Midbrain (tissue), 1 donor: ENCODE results near the gene RFWD3.
"Not testable (repeated sequence)": the region's sequence is repeated elsewhere in the genome, so short reads cannot be mapped to it uniquely, and the experiment has no call there.

Experiments used
- DNase-seq: peaks from one replicate; lab custom pipeline; 2025; lab: John Stamatoyannopoulos, UW

The RFWD3 gene, protein sequence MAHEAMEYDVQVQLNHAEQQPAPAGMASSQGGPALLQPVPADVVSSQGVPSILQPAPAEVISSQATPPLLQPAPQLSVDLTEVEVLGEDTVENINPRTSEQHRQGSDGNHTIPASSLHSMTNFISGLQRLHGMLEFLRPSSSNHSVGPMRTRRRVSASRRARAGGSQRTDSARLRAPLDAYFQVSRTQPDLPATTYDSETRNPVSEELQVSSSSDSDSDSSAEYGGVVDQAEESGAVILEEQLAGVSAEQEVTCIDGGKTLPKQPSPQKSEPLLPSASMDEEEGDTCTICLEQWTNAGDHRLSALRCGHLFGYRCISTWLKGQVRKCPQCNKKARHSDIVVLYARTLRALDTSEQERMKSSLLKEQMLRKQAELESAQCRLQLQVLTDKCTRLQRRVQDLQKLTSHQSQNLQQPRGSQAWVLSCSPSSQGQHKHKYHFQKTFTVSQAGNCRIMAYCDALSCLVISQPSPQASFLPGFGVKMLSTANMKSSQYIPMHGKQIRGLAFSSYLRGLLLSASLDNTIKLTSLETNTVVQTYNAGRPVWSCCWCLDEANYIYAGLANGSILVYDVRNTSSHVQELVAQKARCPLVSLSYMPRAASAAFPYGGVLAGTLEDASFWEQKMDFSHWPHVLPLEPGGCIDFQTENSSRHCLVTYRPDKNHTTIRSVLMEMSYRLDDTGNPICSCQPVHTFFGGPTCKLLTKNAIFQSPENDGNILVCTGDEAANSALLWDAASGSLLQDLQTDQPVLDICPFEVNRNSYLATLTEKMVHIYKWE

GRCh38 chr16:74666425-74667254, at the start of gene RFWD3:
Gene RFWD3 (minus strand): TSS chr16:74666877. CDS start chr16:74661449, 5,428 bp downstream.
- DNase-seq: peak; percentile 98

GRCh38 chr16:74716355-74716754, 49.7 kb upstream of the RFWD3 start:
- DNase-seq: no peak

- no peak for DNase-seq
Measured at GRCh38 chr16:74713876-74714275, 47.2 kb upstream of the RFWD3 start.

DNA sequence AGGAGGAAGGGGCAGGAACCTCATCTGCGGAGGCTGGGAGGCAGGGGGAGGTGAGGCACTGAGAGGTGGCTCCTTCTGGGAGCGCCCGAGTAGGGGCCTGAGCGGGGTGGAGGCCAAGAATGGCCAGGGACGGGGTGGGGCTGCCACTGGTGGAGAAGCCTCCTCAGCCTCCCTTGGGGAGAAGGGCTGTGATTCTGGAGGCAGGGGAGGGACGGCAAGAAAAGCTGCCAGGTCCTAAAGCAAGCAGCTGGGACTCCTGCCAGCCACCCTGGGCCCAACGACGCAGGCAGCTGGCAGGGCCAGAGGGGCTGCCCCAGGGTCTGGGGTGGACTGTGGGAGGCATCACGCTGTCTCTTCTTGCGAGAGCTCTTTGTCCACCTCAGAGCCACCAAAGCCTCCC, 46.6 kb upstream of the RFWD3 start:
- DNase-seq: no peak

- DNase-seq: no peak
Measured at GRCh38 chr16:74711938-74712337, 45.3 kb upstream of the RFWD3 start.

GRCh38 chr16:74710401-74710800, 43.7 kb upstream of the RFWD3 start:
- no peak for DNase-seq

DNA sequence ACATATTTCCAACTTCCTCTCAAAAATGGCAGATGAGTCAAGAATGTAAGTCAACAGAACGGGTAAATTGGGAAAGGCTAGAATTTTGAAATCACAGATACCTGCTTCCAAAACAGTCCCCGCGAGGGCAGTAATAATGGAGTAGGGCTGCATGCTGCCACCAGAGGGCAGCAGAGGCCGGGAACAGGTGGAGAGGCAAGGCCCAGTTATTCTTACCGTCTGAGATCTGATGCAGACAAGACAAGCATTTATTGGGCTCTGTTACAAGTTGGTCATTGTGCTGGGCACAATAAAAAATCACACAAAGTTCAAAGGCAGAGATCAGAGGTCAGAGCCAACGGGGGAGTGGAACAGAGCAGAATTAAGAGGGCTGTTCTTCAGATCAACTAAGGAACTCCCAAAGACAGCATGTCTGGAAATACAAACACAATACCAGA, 42.8 kb upstream of the RFWD3 start:
- peak; percentile 94 for DNase-seq

- DNase-seq: no peak
Measured at GRCh38 chr16:74700438-74701225, 34.0 kb upstream of the RFWD3 start, which contains the start of gene MLKL. Gene MLKL (minus strand): TSS chr16:74700862. CDS start chr16:74695757, 5,105 bp downstream.

DNA sequence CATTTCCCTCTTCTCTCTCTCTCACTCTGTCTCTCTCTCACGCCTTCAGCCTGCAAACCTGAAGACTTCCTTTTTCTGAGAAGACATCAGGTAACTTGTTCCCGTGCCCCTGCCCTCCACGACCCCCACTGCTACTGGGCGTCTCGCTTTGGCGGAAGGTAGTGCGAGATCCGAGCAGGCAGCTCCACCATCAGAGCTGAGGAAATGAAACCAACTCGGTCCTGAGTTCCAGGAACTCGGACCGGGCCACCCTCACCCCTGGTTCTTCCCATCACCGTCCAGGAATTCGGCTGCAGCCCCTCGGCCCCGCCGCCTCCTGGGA, 33.4 kb upstream of the RFWD3 start:
- no peak for DNase-seq

DNA sequence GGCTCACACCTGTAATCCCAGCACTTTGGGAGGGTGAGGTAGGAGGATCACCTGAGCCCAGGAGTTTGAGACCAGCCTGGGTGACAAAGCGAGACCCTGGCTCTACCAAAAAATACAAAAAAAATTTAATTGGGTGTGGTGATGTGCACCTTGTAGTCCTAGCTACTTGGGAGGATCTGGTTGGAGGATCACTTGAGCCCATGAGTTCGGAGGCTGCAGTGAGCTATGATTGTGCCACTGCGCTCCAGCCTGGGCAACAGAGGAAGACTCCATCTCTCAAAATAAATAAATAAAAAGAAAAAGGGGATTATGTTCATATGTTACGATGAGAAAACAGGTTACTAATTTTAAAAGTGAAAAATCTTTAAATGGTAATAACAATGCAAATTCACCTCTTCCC, 33.0 kb upstream of the RFWD3 start:
- DNase-seq: no peak

DNA sequence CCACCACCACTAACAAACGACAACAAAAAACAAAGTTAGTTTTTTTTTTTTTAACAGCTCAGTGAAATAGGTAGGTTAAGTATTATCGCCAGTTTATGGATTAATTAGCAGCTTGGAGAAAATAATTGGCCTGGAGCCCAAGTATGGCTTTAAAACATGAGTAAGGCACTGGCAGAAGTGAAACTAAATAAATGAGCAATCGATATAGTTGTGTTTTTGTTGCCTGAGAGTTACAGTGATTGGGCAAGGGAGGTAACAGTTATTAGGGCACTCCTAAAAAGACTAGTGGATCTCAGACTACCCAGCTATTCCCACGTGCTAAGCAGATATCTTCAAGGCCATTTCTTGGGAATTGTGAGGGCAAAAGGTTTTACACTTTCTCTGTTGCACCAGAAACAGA, 31.5 kb upstream of the RFWD3 start:
- no peak for DNase-seq

GRCh38 chr16:74695450-74696422, 29.1 kb upstream of the RFWD3 start:
- peak; percentile 93 for DNase-seq

DNA sequence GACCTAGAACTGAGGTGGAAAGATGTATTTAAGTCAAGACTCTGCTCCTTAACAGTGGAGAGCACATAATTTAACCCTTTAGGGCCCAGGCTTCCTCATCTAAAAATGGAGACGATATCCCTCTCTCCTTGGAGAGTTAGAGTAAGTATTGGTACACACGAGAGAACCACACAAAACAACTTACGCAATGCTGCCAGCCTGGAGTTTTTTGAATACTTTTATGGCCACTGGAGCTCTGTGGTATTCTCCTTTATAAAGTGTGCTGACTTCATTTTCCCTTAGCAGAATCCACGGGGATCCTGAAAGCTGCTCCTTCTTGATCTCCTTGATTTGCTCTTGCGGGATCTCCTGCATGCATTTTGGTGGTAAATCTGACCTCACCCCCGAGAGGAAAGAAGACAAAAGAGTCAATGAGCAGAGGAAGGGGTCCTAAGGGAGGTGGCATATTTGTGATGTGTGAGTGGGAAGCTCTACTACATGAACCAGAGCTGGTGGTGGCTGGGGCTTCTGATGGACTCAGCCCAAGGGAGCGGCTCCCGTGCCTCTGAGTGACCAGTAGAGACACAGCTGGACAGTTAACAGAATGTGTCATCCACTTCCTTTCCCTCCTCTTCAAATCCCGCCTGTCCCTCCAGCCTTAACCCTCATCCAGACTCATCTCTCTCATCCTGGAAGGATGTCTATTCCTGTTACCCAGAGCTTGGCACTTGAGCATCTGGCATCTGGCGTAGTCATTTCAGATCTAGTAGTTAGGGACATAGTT, 24.6 kb upstream of the RFWD3 start:
- DNase-seq: no peak

DNA sequence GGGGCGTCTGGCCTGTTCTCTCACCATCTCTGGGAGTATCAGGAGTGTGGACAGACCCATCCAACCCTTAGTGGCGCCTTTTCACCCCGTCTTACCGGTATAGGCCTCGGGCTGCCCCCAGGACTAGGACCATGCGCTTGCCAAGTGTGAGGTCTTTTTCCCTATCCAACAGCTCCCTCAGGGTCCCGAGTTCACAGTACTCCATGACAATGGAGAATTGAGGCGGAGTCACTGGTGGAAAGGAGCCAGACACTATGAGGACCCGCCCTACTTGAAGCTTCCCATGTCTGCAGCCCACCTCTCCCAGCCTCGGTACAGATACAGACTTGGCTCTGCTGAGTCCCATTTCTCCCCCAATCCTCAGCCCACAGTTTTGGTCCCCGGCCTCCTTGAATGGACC, 15.9 kb upstream of the RFWD3 start:
- DNase-seq: no peak

GRCh38 chr16:74680681-74681080, 14.0 kb upstream of the RFWD3 start:
- DNase-seq: no peak

GRCh38 chr16:74679983-74680382, 13.3 kb upstream of the RFWD3 start:
- no peak for DNase-seq

GRCh38 chr16:74677868-74678267, 11.2 kb upstream of the RFWD3 start:
- no peak for DNase-seq

DNA sequence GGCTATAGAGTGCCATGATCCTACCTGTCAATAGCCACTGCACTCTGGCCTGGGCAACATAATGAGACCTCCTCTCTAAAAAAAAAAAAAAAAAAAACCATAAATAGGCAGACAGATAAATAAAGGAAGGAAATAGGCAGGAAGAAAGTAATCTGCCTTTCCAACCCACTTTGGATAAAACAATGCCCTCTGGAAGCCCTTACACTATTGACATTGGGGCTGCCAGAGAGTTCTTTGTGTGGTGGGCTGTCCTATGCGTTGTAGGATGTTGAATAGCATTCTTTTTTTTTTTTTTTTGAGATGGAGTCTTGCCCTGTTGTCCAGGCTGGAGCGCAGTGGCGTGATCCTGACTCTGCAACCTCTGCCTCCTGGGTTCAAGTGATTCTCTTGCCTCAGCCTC, 7.2 kb upstream of the RFWD3 start:
- no peak for DNase-seq

GRCh38 chr16:74668877-74669276, 2.2 kb upstream of the RFWD3 start:
- DNase-seq: not testable (repeated sequence)
